ENCODE data around the gene REXO2. TPM values are rescaled to one million over a fixed set of nuclear protein-coding genes. Genes with fewer than 3 reads are reported as not detected.

Gene REXO2
- total and polyA plus RNA-seq, 2 of the 13 experiments (the other 11 are each of a cell fraction or from before 2014, with no cell fraction given) = 95.6 to 104 TPM

DNA sequence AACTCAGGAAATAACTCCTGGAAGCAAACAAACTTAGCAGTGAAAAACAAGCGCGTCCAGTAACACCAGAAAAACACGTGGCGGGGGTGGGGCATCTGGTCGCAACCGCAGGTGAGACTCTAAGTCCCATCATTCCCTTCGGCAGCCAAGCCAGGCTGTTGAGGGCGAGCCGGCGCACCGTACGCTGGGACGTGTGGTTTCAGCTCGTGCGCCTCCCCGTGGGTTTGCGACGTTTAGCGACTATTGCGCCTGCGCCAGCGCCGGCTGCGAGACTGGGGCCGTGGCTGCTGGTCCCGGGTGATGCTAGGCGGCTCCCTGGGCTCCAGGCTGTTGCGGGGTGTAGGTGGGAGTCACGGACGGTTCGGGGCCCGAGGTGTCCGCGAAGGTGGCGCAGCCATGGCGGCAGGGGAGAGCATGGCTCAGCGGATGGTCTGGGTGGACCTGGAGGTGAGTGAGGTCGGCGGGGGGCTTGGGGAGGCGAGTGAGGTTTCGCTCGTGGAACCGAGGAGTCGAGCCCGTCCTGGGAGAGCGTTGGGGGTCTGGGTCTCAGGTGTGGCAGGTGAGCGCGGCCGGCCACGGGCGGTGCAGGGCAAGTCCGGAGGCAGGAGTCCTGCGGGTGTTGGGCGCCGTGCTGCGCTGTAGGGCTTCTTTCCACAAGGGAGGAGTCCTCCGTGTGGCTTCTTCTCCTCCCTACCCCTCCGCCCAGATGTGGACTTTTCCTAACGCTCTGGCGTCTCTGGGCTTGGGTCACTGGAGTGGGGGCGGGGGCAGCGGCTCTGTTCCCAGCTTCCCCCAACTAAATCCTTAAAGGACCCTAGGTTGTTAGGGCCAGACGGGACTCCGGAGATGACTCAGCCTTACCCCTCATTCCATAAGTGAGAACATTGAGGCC lies at the start of gene REXO2 (continued):
- TF ChIP-seq, protein P1, sequence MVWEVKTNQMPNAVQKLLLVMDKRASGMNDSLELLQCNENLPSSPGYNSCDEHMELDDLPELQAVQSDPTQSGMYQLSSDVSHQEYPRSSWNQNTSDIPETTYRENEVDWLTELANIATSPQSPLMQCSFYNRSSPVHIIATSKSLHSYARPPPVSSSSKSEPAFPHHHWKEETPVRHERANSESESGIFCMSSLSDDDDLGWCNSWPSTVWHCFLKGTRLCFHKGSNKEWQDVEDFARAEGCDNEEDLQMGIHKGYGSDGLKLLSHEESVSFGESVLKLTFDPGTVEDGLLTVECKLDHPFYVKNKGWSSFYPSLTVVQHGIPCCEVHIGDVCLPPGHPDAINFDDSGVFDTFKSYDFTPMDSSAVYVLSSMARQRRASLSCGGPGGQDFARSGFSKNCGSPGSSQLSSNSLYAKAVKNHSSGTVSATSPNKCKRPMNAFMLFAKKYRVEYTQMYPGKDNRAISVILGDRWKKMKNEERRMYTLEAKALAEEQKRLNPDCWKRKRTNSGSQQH (CRISPR knock-in tag; IDR thresholded peaks at IDR 0.05; ENCODE audit: low read depth) = peak; percentile 41; the same call in 1 of the 2 replicates
- TF ChIP-seq NFATC3 (CRISPR knock-in tag; IDR thresholded peaks at IDR 0.05) (no peak), ZFP62 (CRISPR knock-in tag; IDR thresholded peaks at IDR 0.05) (0 out of 2 replicates have a peak, but pooled peaks have one; percentile 54), EZH2 (conservative IDR thresholded peaks at IDR 0.05; ENCODE audit: low read depth, low read length) (no peak), ATM (IDR thresholded peaks at IDR 0.05; ENCODE audit: borderline replicate concordance) (no peak), PRPF4 (IDR thresholded peaks at IDR 0.05; ENCODE audit: low read depth, low read length, poor library complexity, severe bottlenecking) (no peak), ZIK1 (CRISPR knock-in tag; IDR thresholded peaks at IDR 0.05; ENCODE audit: borderline replicate concordance, low read depth) (no peak), ZBTB34 (CRISPR knock-in tag; IDR thresholded peaks at IDR 0.05) (no peak), ZBTB10 (CRISPR knock-in tag; IDR thresholded peaks at IDR 0.05; ENCODE audit: borderline replicate concordance) (0 out of 2 replicates have a peak, but pooled peaks have one; percentile 42), CREB1 (IDR thresholded peaks at IDR 0.05) (0 out of 2 replicates have a peak, but pooled peaks have one; percentile 23), CREB1 (CRISPR knock-in tag; IDR thresholded peaks at IDR 0.05) (no peak), PHF20 (CRISPR knock-in tag; IDR thresholded peaks at IDR 0.05) (no peak), SP2 (CRISPR knock-in tag; IDR thresholded peaks at IDR 0.05) (no peak), KMT2B (CRISPR knock-in tag; IDR thresholded peaks at IDR 0.05) (no peak; the same call in 1 of the 2 replicates), ARID5B (CRISPR knock-in tag; IDR thresholded peaks at IDR 0.05) (peak; percentile 44)
- TF ChIP-seq, protein P2, sequence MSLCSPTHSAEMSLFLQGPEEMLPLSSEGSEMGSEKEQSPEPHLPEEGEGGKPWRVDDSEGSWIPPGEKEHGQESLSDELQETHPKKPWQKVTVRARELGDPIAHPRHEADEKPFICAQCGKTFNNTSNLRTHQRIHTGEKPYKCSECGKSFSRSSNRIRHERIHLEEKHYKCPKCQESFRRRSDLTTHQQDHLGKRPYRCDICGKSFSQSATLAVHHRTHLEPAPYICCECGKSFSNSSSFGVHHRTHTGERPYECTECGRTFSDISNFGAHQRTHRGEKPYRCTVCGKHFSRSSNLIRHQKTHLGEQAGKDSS (CRISPR knock-in tag; IDR thresholded peaks at IDR 0.05; ENCODE audit: borderline replicate concordance, low read depth) = no peak
- TF ChIP-seq, protein P3, sequence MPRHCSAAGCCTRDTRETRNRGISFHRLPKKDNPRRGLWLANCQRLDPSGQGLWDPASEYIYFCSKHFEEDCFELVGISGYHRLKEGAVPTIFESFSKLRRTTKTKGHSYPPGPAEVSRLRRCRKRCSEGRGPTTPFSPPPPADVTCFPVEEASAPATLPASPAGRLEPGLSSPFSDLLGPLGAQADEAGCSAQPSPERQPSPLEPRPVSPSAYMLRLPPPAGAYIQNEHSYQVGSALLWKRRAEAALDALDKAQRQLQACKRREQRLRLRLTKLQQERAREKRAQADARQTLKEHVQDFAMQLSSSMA (CRISPR knock-in tag; IDR thresholded peaks at IDR 0.05) = no peak

All from HepG2 (cell line).